Measurements from ENCODE around the gene EFCAB13. TPM values are rescaled to one million over a fixed set of nuclear protein-coding genes. Genes with fewer than 3 reads are reported as not detected.
"Not testable (repeated sequence)": the region's sequence is repeated elsewhere in the genome, so short reads cannot be mapped to it uniquely, and the experiment has no call there.

The EFCAB13 gene
- total RNA-seq, 6 experiments from 2014 or later = 0.59 to 1.8 (median 1.2) TPM

DNA sequence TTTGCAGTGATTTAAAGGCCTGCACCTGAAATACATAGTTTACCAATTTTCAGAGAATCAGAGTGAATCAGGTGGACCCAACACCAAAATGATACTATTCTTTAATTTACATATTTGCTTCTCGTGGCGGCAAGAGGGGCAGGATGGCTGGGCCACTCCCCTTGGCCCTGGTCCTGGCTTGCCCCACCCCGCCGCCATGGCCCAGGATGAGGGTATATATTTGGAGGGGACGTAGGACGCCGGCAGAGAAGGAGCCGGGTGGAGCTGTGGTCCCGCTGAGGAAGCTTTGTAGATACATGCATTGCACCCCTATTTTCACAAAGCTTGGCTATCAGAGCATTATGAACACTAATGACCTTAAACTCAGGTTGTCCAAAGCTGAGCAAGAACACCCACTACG is 43.5 kb downstream of the EFCAB13 start:
- no peak overlapping the region for H3K4me3 Mint-ChIP-seq
- TF ChIP-seq, protein P1, sequence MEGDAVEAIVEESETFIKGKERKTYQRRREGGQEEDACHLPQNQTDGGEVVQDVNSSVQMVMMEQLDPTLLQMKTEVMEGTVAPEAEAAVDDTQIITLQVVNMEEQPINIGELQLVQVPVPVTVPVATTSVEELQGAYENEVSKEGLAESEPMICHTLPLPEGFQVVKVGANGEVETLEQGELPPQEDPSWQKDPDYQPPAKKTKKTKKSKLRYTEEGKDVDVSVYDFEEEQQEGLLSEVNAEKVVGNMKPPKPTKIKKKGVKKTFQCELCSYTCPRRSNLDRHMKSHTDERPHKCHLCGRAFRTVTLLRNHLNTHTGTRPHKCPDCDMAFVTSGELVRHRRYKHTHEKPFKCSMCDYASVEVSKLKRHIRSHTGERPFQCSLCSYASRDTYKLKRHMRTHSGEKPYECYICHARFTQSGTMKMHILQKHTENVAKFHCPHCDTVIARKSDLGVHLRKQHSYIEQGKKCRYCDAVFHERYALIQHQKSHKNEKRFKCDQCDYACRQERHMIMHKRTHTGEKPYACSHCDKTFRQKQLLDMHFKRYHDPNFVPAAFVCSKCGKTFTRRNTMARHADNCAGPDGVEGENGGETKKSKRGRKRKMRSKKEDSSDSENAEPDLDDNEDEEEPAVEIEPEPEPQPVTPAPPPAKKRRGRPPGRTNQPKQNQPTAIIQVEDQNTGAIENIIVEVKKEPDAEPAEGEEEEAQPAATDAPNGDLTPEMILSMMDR (IDR thresholded peaks at IDR 0.05) = no peak
- H3K27ac Mint-ChIP-seq = no peak overlapping the region
- H3K36me3 Mint-ChIP-seq (ENCODE audit: low read depth) = no peaks in the 10 kb centered on the region
- H3K4me1 Mint-ChIP-seq (ENCODE audit: low read depth) = no peaks in the 10 kb centered on the region
- no peaks in the 10 kb centered on the region for H3K9me3 Mint-ChIP-seq
- H3K27me3 Mint-ChIP-seq (ENCODE audit: insufficient read depth) = no peaks in the 10 kb centered on the region; the same call in 1 of the 2 replicates
- no peak for DNase-seq

GRCh38 chr17:47368262-47368661 is 44.5 kb downstream of the EFCAB13 start:
- Mint-ChIP-seq H3K4me1 (ENCODE audit: low read depth) (no peaks in the 10 kb centered on the region), H3K9me3 (peaks cover 7% of the 10 kb centered on the region), H3K27ac (no peak overlapping the region), H3K27me3 (ENCODE audit: insufficient read depth) (no peaks in the 10 kb centered on the region; the same call in none of the 2 replicates), H3K4me3 (no peak overlapping the region), H3K36me3 (ENCODE audit: low read depth) (peaks cover 6% of the 10 kb centered on the region; the same call in 1 of the 2 replicates)
- no peak for DNase-seq
- TF ChIP-seq, protein P1 (IDR thresholded peaks at IDR 0.05) = no peak

DNA sequence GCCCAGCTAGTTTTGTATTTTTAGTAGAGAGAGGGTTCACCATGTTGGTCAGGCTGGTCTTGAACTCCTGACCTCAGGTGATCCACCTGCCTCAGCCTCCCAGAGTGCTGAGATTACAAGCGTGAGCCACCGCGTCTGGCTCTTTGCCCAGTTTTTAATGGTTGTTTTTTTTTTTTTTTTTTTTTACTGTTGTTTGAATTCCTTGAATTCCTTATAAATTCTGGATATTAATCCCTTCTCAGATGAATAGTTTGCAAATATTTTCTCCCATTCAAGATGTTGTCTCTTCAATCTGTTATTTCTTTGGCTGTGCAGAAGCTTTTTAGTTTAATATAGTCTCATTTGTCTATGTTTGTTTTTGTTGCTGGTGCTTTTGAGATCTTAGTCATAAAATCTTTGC is 47.1 kb downstream of the EFCAB13 start:
- not testable (repeated sequence) for H3K4me3 Mint-ChIP-seq; H3K4me1 Mint-ChIP-seq (ENCODE audit: low read depth); H3K27ac Mint-ChIP-seq; H3K9me3 Mint-ChIP-seq; H3K27me3 Mint-ChIP-seq (ENCODE audit: insufficient read depth); H3K36me3 Mint-ChIP-seq (ENCODE audit: low read depth); DNase-seq

DNA sequence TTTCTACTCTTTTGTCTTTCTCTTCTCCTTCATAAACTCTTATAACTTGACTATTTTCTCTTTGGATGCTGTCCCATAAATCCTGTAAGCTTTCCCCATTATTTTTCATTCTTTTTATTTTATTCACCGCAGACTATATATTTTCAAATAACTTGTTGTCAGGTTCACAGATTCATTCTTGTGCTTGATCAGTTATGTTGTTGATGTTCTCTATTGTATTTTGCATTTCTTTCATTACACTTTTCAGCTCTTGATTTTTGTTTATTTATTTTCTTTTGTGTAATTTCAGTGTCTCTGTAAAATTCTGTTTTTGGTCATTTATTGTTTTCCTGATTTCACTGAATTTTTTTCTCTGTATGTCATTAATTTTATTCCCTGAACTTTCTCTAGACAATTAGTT is 49.2 kb downstream of the EFCAB13 start:
- no peaks in the 10 kb centered on the region; the same call in none of the 2 replicates for H3K27me3 Mint-ChIP-seq (ENCODE audit: insufficient read depth)
- no peak overlapping the region for H3K4me3 Mint-ChIP-seq
- no peaks in the 10 kb centered on the region for H3K4me1 Mint-ChIP-seq (ENCODE audit: low read depth)
- TF ChIP-seq, protein P1 (IDR thresholded peaks at IDR 0.05) = no peak
- peaks cover 9% of the 10 kb centered on the region for H3K9me3 Mint-ChIP-seq
- H3K27ac Mint-ChIP-seq = no peak overlapping the region
- H3K36me3 Mint-ChIP-seq (ENCODE audit: low read depth) = peaks cover 7% of the 10 kb centered on the region; the same call in 1 of the 2 replicates
- DNase-seq = no peak

- H3K4me3 Mint-ChIP-seq = no peak overlapping the region
- no peak for DNase-seq
- H3K4me1 Mint-ChIP-seq (ENCODE audit: low read depth) = no peaks in the 10 kb centered on the region
- H3K9me3 Mint-ChIP-seq = peaks cover 9% of the 10 kb centered on the region
- TF ChIP-seq, protein P1 (IDR thresholded peaks at IDR 0.05) = no peak
- H3K36me3 Mint-ChIP-seq (ENCODE audit: low read depth) = peaks cover 7% of the 10 kb centered on the region; the same call in 1 of the 2 replicates
- H3K27me3 Mint-ChIP-seq (ENCODE audit: insufficient read depth) = no peaks in the 10 kb centered on the region; the same call in none of the 2 replicates
- H3K27ac Mint-ChIP-seq = no peak overlapping the region
These were observed 52.5 kb downstream of the EFCAB13 start for GRCh38 chr17:47376247-47376646.

DNA sequence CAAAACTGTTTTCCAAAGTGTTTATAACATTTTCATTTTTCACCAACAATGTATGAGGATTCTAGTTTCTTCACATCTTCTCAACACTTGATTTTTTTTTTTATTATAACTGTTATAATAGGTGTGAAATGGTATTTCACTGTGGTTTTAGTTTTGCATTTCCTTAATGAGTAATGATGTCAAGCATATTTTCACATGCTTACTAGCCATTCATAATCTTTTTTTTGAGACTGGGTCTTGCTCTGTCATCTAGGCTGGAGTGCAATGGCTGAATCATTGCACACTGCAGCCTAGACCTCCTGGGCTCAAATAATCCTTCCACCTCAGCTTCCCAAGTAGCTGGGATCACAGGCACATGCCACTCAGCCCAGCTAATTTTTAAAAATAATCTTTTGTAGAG is 65.1 kb downstream of the EFCAB13 start:
- peaks cover 4% of the 10 kb centered on the region for H3K9me3 Mint-ChIP-seq
- no peak overlapping the region for H3K4me3 Mint-ChIP-seq
- no peaks in the 10 kb centered on the region for H3K4me1 Mint-ChIP-seq (ENCODE audit: low read depth)
- no peak overlapping the region for H3K27ac Mint-ChIP-seq
- H3K36me3 Mint-ChIP-seq (ENCODE audit: low read depth) = peaks cover 13% of the 10 kb centered on the region
- TF ChIP-seq, protein P1 (IDR thresholded peaks at IDR 0.05) = no peak
- no peak for DNase-seq
- no peaks in the 10 kb centered on the region for H3K27me3 Mint-ChIP-seq (ENCODE audit: insufficient read depth)

GRCh38 chr17:47397532-47398128 is 73.9 kb downstream of the EFCAB13 start:
- not testable (repeated sequence) for H3K9me3 Mint-ChIP-seq; H3K4me3 Mint-ChIP-seq; DNase-seq; H3K27me3 Mint-ChIP-seq (ENCODE audit: insufficient read depth); H3K4me1 Mint-ChIP-seq (ENCODE audit: low read depth); H3K36me3 Mint-ChIP-seq (ENCODE audit: low read depth); H3K27ac Mint-ChIP-seq

Measured in HFFc6 (cell line).